Caki2 (cell line): ENCODE results near the gene LRRC43. TPM values are rescaled to one million over a fixed set of nuclear protein-coding genes. Genes with fewer than 3 reads are reported as not detected.

Source experiments
- DNase-seq: peaks from one replicate; pipeline ENCODE4 v3.0.0-alpha.2; 2015; ENCODE audit warnings: low read depth
- in situ Hi-C: cut with HindIII; loops from 2 replicates; pipeline ENCODE4 v1.10.0; 2016; ENCODE audit warnings: low sequenced_read_pairs, low pct_unique_long_range_greater_than_20kb, mixed read lengths
- total RNA-seq: library from RNA; depleted of rRNA; stranded (reverse); fragments of >200 nt; shearing (Covaris generic); gene quantifications from 2 replicates; pipeline ENCODE4 v1.2.3, GENCODE V29; 2014; ENCODE audit warnings: low replicate concordance; rRNA removed

The LRRC43 gene
- total RNA-seq, 1 experiment from 2014 or later: not detected

DNA sequence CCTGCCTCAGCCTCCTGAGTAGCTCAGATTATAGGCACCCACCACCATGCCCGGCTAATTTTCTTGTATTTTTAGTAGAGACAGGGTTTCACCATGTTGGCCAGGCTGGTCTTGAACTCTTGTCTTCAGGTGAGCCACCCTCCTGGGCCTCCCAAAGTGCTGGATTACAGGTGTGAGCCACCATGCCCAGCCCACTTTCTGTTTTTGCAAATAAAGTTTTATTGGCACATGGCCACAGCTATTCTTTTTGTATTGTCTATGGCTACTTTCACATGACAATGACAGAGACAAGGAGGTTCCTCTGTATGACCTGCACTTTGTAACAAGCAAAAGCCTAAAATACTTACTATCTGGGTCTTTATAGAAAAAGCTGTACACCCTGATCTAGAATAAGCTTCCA lies 62.6 kb downstream of the LRRC43 start:
- in situ Hi-C loops: no loop called here

GRCh38 chr12:122250047-122250446 lies 67.1 kb downstream of the LRRC43 start:
- in situ Hi-C loops: no loop called here
- DNase-seq: no peak

More for the DNA sequence above, 62.6 kb downstream of the LRRC43 start:
- DNase-seq: no peak

DNA sequence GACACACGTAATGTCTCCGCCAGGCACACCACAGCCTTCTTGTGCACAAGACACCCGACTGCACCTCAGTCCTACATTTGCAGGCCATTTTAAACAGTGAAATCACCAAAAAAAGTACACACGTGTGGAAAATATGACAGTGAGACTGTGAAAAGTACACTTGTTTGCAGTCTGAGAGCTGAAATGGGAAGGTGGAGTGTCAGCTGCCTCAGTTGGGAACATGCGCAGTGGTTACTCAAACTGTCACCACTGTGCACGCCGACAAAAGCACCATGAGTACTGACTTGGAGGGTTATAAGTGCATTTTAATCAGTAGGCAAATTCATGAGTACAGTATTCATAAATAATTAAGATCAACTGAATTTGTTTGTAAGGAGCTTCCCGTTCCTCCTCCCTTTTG lies 67.6 kb downstream of the LRRC43 start:
- in situ Hi-C loops: no loop called here

More for the DNA sequence above, 67.6 kb downstream of the LRRC43 start:
- DNase-seq: no peak

Other genes with a start within 250 kb of the LRRC43 start
- gene BCL7A, start 161.2 kb upstream of the LRRC43 start, total RNA-seq: 23.8 and 28.8 TPM in 2 replicates
- 5.0 and 7.0 TPM in 2 replicates for gene MLXIP, start 104.4 kb upstream of the LRRC43 start, total RNA-seq
- gene IL31, start 8.9 kb upstream of the LRRC43 start, total RNA-seq: not detected in 2 replicates
- gene B3GNT4, start 20.6 kb downstream of the LRRC43 start, total RNA-seq: 1.4 and 5.4 TPM in 2 replicates
- 93.5 and 116 TPM in 2 replicates for gene DIABLO, start 42.9 kb downstream of the LRRC43 start, total RNA-seq
- 15.5 and 23.4 TPM in 2 replicates for gene VPS33A, start 83.4 kb downstream of the LRRC43 start, total RNA-seq
- gene CLIP1, start 239.5 kb downstream of the LRRC43 start, total RNA-seq: 26.9 and 28.4 TPM in 2 replicates